GM18517 (cell line): ENCODE data around the gene KRTAP15-1.

Source experiments
- ATAC-seq: cut with Tn5 transposase; IDR thresholded peaks from one replicate; pipeline ENCODE4 v1.9.1; 2021; ENCODE audit warnings: mild to moderate bottlenecking, moderate library complexity; ENCODE audit not compliant: unreplicated experiment

The KRTAP15-1 gene, protein sequence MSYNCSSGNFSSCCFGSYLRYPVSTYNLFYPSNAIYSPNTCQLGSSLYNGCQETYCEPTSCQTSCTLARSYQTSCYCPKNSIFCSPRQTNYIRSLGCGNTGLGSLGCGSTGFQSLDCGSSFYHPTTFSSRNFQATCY

GRCh38 chr21:30439975-30440374, at the start of gene KRTAP15-1:
KRTAP15-1 (plus strand) TSS chr21:30440275; CDS start chr21:30440328, 53 bp downstream.
- no peak for ATAC-seq

- ATAC-seq: no peak
Measured at GRCh38 chr21:30391492-30392025, 48.5 kb upstream of the KRTAP15-1 start.

- ATAC-seq: no peak
Measured at GRCh38 chr21:30395731-30396130, 44.3 kb upstream of the KRTAP15-1 start, which contains the start of gene KRTAP13-1. KRTAP13-1 (plus strand) TSS chr21:30396031; CDS start chr21:30396087, 56 bp downstream.

- no peak for ATAC-seq
Measured at GRCh38 chr21:30408782-30409494, 31.1 kb upstream of the KRTAP15-1 start.

DNA sequence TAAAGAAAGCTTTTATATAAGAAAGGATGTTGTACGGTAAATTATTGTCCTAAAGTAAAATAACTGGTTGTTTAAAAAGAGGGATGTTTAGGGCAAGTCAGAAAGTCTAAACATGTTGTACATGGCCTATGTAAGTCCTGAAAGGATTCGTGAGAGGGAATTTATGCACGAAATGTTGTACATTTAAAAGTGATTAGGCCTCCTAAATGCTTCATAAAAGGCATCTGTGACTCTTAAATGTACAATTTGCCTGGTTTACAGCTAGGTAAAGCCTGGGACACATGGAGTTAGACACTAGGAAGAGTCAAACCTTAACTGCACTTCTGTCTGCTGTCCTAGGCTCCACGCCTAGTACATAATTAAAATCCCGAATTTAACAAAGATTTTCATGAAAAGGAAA, 24.1 kb upstream of the KRTAP15-1 start:
- no peak for ATAC-seq

DNA sequence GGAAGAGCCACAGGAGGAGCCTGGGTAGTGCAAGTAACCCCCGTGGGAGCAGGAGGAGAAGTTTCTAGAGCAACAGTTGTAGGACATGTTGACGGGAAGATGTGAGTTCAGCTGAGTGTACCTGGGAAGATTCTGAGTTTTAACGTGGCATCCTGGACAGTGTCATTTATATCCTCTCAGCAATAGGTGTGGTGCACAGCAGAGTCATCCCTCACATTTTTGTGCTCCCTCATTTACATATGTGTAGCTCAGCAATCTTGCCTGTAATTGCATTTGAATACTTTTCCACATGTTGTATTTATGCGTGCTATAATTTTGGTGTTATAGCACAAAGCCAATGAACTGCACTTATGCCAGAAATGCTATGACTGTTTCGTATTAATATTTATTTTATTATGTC, 14.2 kb upstream of the KRTAP15-1 start, which contains the start of gene KRTAP13-3:
Gene KRTAP13-3, minus strand, starts transcription at position 101 of the 400 bp plus-strand sequence. Its CDS starts 14 bp downstream, at position 87.
- ATAC-seq: no peak

DNA sequence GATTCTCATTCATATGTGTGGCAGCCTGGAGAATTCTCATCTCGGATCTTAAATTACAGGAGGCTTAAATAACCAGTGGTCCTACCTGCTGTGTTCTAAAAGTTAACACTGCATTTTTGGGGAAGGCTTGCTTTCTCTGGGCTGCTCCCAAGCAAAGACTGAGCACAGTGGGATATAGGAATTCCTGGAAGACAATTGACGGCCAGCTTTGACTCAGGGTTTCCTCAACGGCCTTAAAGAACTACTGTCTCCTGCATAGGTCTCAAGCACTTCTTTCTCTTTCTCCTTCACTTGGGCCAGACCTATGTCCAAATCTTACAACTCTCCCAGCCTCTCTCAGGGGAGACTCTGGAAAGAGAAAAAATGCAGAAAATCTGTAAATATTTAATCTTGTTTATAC, 13.3 kb upstream of the KRTAP15-1 start:
- no peak for ATAC-seq

DNA sequence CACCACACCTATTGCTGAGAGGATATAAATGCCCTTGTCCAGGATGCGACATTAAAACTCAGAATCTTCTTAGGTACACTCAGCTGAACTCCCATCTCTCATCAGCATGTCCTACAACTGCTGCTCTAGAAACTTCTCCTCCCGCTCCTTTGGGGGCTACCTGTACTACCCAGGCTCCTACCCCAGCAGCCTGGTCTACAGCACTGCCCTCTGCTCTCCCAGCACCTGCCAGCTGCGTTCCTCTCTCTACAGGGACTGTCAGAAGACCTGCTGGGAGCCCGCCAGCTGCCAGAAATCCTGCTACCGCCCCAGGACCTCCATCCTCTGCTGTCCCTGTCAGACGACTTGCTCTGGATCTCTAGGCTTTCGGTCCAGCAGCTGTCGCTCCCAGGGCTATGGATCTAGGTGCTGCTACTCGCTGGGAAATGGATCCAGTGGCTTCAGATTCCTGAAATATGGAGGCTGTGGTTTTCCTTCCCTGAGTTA, 9.9 kb upstream of the KRTAP15-1 start, which contains the start of gene KRTAP13-4:
Gene KRTAP13-4, plus strand, starts transcription at position 51 of the 486 bp plus-strand sequence. Its CDS starts 56 bp downstream, at position 107.
- ATAC-seq: no peak

DNA sequence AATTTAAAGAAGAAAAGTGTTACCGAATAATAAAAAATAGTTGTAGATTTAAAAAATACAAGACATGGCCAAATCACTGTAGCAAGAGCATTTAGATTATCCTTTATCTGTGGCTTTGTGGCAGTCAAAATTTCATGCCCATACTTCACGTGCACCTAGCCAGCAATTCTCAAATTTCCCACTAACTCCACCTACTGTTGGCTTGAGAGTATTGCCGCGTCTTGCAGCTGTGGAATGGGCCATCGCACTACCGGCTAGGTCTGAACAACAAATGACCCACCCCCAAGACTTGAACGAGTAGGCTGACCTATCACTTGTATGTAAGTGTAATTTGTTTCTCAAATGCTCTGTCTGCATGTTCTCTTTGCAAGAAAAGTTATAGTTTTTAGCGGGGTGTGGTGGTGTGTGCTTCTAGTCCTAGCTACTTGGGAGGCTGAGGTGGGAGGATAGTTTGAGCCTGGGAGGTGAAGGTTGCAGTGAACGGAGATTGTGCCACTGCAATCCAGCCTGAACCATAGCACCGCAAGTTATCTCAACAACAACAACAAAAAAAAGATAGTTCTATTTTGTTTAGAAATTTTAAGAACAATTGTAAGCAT, 5.9 kb upstream of the KRTAP15-1 start:
- no peak for ATAC-seq

DNA sequence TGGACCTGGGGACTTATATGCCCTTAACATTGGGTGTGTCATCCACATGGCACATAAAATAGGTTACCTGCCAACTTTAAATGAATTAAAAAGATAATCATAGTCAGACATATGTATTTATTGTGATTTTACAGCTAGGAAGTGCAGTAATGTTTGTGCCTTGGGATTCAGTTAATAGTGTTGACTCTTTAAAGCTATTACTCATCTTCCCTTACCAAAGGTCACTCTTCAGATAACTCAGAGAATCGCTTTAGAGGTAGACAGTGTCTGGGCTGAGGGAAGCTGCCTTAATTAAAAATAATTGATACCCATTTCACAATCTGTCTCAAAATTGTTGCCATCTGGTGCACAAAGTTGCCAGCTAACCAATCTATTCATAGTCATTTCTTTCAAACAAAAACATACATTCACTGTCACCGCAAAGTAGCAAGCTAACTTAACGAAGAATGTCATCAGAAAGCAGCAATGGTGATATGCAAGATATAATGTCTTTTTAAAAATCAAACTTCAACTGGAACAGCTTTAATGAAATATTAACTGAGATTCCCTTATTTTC, 3.0 kb upstream of the KRTAP15-1 start:
- ATAC-seq: no peak

DNA sequence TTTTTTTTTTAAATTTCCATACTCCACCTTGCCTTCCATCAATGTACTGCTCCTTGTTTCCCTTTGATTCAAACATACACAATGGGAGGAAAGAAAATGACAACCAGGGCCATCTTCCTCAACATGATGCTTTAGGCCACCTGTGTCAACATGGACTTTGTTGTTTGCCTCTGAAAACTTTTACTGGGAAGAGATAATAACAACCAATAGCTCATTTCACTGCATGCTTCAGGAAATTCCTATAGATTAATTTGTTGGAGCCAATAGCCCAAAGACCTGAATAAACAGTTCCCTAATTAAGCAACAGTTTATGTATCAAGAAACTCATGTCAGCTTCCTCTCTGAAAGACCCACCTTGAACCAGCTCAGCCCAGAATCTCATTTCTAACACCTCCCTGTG, 3.2 kb downstream of the KRTAP15-1 start:
- no peak for ATAC-seq

DNA sequence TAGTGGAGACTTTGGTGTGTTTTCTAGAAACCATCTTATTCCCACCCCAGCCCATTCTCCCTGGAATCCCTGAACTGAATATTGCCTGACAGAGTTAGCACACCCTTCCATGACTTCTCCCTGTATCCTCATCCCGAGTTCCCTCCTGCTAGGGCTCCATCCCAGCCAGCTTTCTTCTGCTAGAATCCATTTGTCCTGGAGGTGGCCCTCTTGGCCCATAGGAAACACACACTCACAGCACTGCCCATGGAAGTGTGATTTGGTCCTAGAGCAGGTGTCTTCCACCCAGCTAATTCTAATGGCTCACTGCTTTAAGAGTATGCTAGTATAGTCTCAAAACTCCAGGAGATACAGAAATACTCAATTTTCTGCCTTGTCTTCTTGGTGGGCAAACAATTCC, 4.1 kb downstream of the KRTAP15-1 start:
- ATAC-seq: no peak

- no peak for ATAC-seq
Measured at GRCh38 chr21:30447056-30447455, 7.0 kb downstream of the KRTAP15-1 start.

- no peak for ATAC-seq
Measured at GRCh38 chr21:30448514-30448913, 8.4 kb downstream of the KRTAP15-1 start.

- ATAC-seq: no peak
Measured at GRCh38 chr21:30463713-30464112, 23.6 kb downstream of the KRTAP15-1 start.

GRCh38 chr21:30468900-30469714, 29.0 kb downstream of the KRTAP15-1 start:
- no peak for ATAC-seq

- no peak for ATAC-seq
Measured at GRCh38 chr21:30478004-30478403, 37.9 kb downstream of the KRTAP15-1 start.

DNA sequence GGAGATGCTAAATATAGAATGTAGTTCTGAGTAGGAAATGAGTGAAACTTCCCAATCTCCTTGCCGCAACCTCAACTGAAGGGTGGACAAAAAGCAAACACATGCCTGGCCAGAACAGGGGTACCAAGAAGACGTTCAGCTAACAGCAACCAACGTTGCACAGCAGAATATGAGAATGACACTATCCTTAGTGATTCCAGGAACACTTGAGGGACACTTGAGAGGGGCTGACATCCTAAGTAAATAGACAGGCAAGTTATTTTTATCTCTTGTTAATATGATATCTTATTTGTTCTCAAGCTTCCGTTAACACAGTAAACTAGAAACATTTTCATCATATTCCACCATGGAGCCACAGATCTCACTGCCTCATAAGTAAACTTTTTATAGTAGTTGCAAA, 39.2 kb downstream of the KRTAP15-1 start:
- no peak for ATAC-seq

- ATAC-seq: no peak
Measured at GRCh38 chr21:30480145-30480544, 40.1 kb downstream of the KRTAP15-1 start, which contains the start of gene KRTAP19-1. KRTAP19-1 (minus strand) TSS chr21:30480367; CDS start chr21:30480317, 50 bp downstream.

DNA sequence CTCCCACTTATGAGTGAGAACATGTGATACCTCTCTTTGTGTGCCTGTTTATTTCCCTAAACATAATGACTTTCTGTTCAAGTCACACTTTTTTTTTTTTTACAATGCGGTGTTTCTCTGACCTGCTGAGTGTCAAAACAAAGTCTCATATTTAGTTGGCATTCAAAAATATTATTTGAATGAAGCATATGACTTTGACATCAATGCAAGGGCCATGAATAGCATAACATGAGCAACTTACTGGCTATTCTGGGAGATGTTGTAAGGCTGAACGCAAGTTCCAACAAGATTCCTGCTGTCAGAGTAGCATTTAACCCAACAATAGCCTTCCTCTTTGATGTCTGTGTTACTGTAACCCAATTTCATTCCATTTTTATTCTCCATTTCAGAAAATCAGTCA, 42.1 kb downstream of the KRTAP15-1 start:
- no peak for ATAC-seq
